ENCODE data around the gene CCDC40. TPM values are rescaled to one million over a fixed set of nuclear protein-coding genes. Genes with fewer than 3 reads are reported as not detected.
A peak's percentile ranks its signal among the peaks of the same experiment; 100 is the strongest.

The CCDC40 gene
- total and polyA plus RNA-seq, 2 of the 13 experiments (the other 11 are each of a cell fraction or from before 2014, with no cell fraction given), result 4.1 to 5.5 TPM

- TF ChIP-seq FUBP1 (CRISPR knock-in tag; IDR thresholded peaks at IDR 0.05; ENCODE audit: borderline replicate concordance), result no peak; the same call in 1 of the 2 replicates
- TF ChIP-seq MAF1 (CRISPR knock-in tag; IDR thresholded peaks at IDR 0.05; ENCODE audit: borderline replicate concordance), result peak; percentile 49; the same call in 1 of the 2 replicates
- TF ChIP-seq NFYC (CRISPR knock-in tag; IDR thresholded peaks at IDR 0.05), result no peak
- peak; percentile 57; the same call in 1 of the 2 replicates for TF ChIP-seq ZNF205 (CRISPR knock-in tag; IDR thresholded peaks at IDR 0.05)
- TF ChIP-seq ZNF589 (CRISPR knock-in tag; conservative IDR thresholded peaks at IDR 0.05), result no peak
- peak; percentile 48; the same call in 1 of the 2 replicates for TF ChIP-seq BORCS8-MEF2B (CRISPR knock-in tag; IDR thresholded peaks at IDR 0.05)
- TF ChIP-seq EED (CRISPR knock-in tag; IDR thresholded peaks at IDR 0.05), result peak; percentile 65; the same call in 1 of the 2 replicates
- no peak for TF ChIP-seq REL (CRISPR knock-in tag; conservative IDR thresholded peaks at IDR 0.05)
- no peak; the same call in 1 of the 2 replicates for TF ChIP-seq ZNF773 (CRISPR knock-in tag; IDR thresholded peaks at IDR 0.05; ENCODE audit: borderline replicate concordance)
- peak; percentile 80; the same call in 1 of the 2 replicates for TF ChIP-seq ZNF772 (CRISPR knock-in tag; IDR thresholded peaks at IDR 0.05)
- no peak for TF ChIP-seq ATF6 (CRISPR knock-in tag; conservative IDR thresholded peaks at IDR 0.05)
- TF ChIP-seq ZNF143 (CRISPR knock-in tag; IDR thresholded peaks at IDR 0.05), result no peak
- TF ChIP-seq ZNF468 (CRISPR knock-in tag; IDR thresholded peaks at IDR 0.05), result no peak
- peak; percentile 26; the same call in 1 of the 2 replicates for TF ChIP-seq ZNF441 (CRISPR knock-in tag; IDR thresholded peaks at IDR 0.05; ENCODE audit: borderline replicate concordance)
- TF ChIP-seq FOXO1 (CRISPR knock-in tag; IDR thresholded peaks at IDR 0.05), result peak; percentile 36; the same call in 1 of the 2 replicates
- no peak for TF ChIP-seq ZFP37 (CRISPR knock-in tag; IDR thresholded peaks at IDR 0.05; ENCODE audit: borderline replicate concordance)
- no peak for TF ChIP-seq CCAR2 (optimal IDR thresholded peaks at IDR 0.05; ENCODE audit: low read depth, low read length)
- no peak for TF ChIP-seq ZNF652 (CRISPR knock-in tag; IDR thresholded peaks at IDR 0.05; ENCODE audit: borderline replicate concordance, low read depth)
- TF ChIP-seq HDAC6 (IDR thresholded peaks at IDR 0.05; ENCODE audit: low read depth, low read length), result no peak
- TF ChIP-seq FOXK2 (IDR thresholded peaks at IDR 0.05), result no peak
- TF ChIP-seq ZFP36L2 (CRISPR knock-in tag; IDR thresholded peaks at IDR 0.05), result no peak
Measured at GRCh38 chr17:80101011-80101945, 64.8 kb downstream of the CCDC40 start, which contains the start of gene GAA (continued).
